Stimulated activated CD8-positive, alpha-beta memory T cell treated with anti-CD3 and anti-CD28 coated beads, Interleukin-7, amount 100 ng/mL, for 1 hour (primary cell): ENCODE measurements around the gene C4orf50.

Experiments used
- DNase-seq, 2 donors: peaks; one replicate each; pipeline ENCODE4 v3.0.0-alpha.2; 2020; ENCODE audit warnings: low read depth in 2 of 2

The C4orf50 gene

GRCh38 chr4:5992828-5993321 is 25.4 kb downstream of the C4orf50 start:
- no peak for DNase-seq

- no peak for DNase-seq
Observed at GRCh38 chr4:5992171-5992827, 25.9 kb downstream of the C4orf50 start.

GRCh38 chr4:5991405-5991804 is 26.8 kb downstream of the C4orf50 start:
- DNase-seq, result no peak

- no peak for DNase-seq
Observed at GRCh38 chr4:5990446-5991160, 27.6 kb downstream of the C4orf50 start.

GRCh38 chr4:5989236-5990225 is 28.7 kb downstream of the C4orf50 start:
- no peak for DNase-seq

- no peak for DNase-seq
Observed at GRCh38 chr4:5988086-5988845, 30.0 kb downstream of the C4orf50 start.

- DNase-seq, result no peak
Observed at GRCh38 chr4:5984843-5985242, 33.4 kb downstream of the C4orf50 start.

GRCh38 chr4:5982156-5982973 is 35.9 kb downstream of the C4orf50 start:
- DNase-seq, result no peak

- DNase-seq, result no peak
Observed at GRCh38 chr4:5980436-5981155, 37.6 kb downstream of the C4orf50 start.

- no peak for DNase-seq
Observed at GRCh38 chr4:5979981-5980380, 38.2 kb downstream of the C4orf50 start.

GRCh38 chr4:5976921-5977320 is 41.3 kb downstream of the C4orf50 start:
- no peak for DNase-seq

GRCh38 chr4:5976431-5976830 is 41.8 kb downstream of the C4orf50 start:
- no peak for DNase-seq

- DNase-seq, result no peak
Observed at GRCh38 chr4:5974321-5974720, 43.9 kb downstream of the C4orf50 start.

GRCh38 chr4:5973486-5974220 is 44.6 kb downstream of the C4orf50 start:
- no peak for DNase-seq

GRCh38 chr4:5973033-5973432 is 45.2 kb downstream of the C4orf50 start:
- DNase-seq, result no peak

GRCh38 chr4:5972571-5972970 is 45.7 kb downstream of the C4orf50 start:
- DNase-seq, result no peak

GRCh38 chr4:5971078-5971450 is 47.2 kb downstream of the C4orf50 start:
- DNase-seq, result no peak

- no peak for DNase-seq
Observed at GRCh38 chr4:5970381-5971077, 47.7 kb downstream of the C4orf50 start.

- no peak for DNase-seq
Observed at GRCh38 chr4:5969777-5970176, 48.5 kb downstream of the C4orf50 start.
